Measurements from ENCODE around the gene REPS2.

Gene REPS2

GRCh38 chrX:17183566-17183965, 237.1 kb downstream of the REPS2 start:
- DNase-seq (ENCODE audit: extremely low spot score, insufficient read length, low read depth) (no peak), FAIRE-seq (peak; percentile 12)

- DNase-seq (ENCODE audit: extremely low spot score, insufficient read length, low read depth) = no peak
- FAIRE-seq = no peak
These were observed 239.0 kb downstream of the REPS2 start for GRCh38 chrX:17185431-17185830.

GRCh38 chrX:17187136-17187756, 240.8 kb downstream of the REPS2 start:
- FAIRE-seq (no peak), DNase-seq (ENCODE audit: extremely low spot score, insufficient read length, low read depth) (no peak)

- no peak for FAIRE-seq
- no peak for DNase-seq (ENCODE audit: extremely low spot score, insufficient read length, low read depth)
These were observed 245.6 kb downstream of the REPS2 start for GRCh38 chrX:17192106-17192505.

Data from GM18507 (cell line).